ENCODE results near the gene SAA2.
"Not testable (repeated sequence)": the region's sequence is repeated elsewhere in the genome, so short reads cannot be mapped to it uniquely, and the experiment has no call there.

SAA2 gene

DNA sequence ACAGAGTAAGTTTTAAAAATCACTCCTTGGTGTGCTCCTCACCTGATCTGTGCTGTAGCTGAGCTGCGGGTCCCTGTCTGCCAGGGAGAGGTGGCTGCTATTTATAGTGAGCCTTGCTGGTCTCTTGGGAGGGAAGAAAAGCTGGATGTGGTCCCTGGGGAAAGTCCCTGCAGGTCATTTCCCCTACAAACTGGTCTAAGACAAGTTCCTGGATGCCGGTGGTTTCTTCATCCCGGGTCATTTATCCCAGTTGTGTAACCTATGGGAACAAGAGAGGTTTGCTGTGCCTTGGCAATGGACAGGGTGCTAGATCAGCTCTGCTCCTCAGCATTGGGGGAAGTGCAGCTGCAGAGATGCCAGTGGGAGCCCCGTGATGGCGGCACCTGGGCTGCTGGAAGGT lies at the start of gene SAA2:
Gene SAA2, minus strand, starts transcription at position 108 of the 400 bp plus-strand sequence. CDS start 657 bp downstream, outside the sequence.
- no peak for DNase-seq

DNA sequence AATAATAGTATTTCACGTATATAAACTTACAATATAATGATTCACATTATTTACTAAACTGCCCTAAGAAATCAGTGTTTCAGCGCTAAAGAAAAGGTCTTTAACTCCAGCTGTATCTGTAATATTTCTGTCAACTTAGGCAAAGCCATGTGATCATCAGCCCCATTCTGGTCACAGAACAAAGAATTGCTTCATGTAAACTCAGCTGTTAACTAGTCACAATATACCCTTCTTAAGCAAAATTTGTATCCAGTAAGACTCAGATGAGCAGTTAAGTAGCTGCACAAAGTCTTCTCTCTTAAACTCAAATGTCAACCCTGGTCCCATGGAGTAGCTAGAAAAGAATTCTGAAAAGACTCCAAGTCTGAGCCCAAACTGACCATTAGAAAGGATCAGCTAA lies 46.8 kb upstream of the SAA2 start:
- DNase-seq, result no peak

DNA sequence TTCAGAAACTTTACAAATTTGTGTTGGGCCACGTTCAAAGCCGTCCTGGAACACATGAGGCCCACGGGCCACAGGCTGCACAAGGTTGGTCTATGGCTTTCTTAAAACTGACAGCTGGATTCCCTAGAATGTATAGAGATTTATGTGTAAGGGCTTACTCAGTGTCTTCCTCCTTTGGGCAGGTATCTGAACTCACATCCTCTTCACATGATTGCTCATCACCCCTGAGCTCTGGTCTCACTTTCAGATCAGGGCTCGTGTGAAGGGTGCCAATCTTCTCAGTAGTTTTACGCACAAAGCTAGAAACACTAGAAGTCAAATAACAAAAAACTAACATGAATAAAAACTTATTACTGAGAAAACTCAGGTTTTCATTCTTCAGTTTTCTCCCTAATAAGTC lies 46.4 kb upstream of the SAA2 start:
- DNase-seq, result no peak

DNA sequence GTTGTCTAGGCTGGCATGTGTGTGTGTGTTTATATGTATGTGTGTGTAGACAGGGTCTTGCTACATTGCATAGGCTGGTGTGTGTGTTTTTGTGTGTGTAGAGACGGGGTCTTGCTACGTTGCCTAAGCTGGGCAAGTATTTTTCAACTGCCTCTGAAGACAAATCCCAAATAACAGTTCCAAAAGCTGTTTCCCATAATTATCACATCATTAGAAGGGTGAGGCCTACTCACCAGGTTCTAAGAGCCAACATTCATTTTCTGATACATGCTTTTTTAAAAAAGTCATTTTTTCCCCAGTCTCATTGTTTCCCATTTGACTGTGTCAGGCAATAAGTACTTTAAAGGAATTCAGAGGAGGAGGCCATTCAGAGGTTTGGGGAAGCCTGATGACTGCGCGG lies 40.4 kb upstream of the SAA2 start:
- no peak for DNase-seq

DNA sequence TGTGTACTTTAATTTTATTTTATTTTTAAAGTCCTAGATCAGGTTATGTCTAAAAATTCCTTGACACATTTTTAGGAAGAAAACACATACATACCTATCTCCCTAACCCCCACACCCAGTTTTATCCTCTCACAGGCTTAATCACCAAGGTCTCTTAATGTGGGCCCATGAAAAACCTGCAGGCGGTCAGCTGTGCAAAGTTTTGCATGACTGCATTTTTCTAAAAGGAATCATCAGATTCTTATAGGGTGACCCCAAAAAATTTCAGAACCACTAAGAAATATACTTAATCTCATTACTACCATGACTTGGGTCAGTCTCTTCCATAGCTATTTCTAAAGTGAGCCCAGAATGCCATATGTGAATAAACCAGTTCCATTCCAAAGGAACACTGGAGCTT lies 37.4 kb upstream of the SAA2 start:
- DNase-seq, result no peak

DNA sequence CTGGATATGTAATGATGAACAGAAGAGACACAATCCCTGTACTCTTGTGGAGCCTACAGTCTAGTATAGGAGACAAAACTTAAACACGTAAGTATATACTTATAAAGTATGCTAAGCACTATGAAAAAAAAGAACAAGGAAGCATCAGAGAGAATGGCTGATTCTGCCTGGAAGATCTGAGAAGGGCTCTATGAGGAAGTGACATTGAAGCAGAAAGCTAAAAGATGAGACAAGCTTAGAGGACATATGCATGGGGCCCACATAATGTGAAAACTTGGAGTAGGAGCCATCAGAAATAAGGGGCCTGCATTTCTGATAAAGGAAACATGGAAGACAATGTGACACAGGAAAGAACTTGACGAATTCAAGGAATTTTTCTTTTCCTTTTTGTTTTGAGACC lies 34.2 kb upstream of the SAA2 start:
- no peak for DNase-seq

DNA sequence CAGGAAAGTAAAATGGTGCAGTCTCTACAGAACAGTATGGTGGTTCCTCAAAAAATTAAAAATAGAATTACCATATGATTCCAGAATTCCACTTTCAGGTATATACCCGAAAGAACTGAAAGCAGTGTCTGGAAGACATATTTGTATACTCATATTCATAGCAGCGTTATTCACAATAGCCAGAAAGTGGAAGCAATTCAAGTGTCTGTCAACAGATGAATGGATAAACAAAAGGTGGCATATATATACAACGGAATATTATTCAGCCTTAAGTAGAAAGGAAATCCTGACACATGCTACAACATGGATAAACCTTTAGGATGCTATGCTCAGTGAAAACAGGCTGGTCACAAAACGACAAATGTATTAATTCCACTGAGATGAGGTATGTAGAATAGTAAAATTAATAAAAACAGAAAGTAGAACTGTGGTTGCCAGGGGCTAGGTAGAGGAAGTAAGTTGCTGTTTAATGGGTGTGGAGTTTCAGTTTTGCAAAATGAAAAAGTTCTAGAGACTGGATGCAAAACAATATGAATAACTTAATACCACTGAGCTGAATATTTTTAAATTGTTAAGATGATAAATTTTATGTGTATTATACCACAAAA lies 32.1 kb upstream of the SAA2 start:
- DNase-seq, result peak; percentile 14

DNA sequence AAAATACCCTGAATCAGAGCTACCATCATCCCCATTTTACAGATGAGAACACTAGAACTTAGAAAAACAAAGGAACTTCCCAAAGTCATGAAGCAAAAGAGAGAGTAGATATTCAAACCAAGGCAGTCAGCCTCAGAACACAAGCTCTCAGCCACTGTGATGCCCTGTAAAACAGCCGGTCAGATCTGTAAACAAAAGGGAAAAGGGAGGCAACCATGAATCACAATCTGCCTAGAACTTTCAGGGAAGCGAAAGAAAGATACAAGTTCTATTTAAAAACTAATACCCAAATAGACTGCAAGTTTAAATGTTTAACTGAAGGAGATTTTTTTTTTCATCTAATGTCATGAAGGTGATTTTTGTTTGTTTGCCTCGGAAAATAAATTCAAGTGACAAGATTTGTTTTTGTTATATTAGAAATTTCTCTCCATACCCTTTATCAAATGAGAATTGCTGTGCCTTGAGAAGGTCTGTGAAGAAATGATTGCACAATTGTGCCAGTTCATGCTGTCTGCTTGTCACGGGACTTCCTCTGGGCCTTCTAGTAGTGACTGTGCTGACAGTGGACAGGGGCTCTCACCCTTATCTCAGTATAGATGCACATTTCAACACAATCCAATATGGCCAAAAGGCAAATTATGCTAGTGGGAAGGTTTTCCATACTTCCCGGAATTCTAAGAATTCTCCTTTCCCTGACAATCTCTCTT lies 29.2 kb upstream of the SAA2 start:
- no peak for DNase-seq

DNA sequence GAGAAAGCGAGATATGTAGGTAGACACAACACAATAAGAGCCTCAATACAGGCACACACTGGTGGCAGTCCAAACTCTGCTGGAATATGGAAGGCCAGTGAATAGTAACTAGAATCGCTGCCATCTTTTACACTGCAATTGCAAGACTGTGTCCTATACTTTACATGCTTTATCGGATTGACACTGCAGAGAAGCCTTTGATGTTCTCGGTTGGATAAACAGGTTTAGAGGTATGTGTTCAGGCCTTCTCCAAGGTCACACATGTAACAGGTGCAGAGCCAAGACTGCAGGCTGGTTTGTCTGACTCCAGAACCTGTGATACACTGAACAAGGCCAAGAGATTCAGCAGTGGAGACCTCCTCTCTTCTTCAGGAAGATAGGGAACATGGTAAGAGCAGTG lies 22.7 kb upstream of the SAA2 start:
- no peak for DNase-seq

DNA sequence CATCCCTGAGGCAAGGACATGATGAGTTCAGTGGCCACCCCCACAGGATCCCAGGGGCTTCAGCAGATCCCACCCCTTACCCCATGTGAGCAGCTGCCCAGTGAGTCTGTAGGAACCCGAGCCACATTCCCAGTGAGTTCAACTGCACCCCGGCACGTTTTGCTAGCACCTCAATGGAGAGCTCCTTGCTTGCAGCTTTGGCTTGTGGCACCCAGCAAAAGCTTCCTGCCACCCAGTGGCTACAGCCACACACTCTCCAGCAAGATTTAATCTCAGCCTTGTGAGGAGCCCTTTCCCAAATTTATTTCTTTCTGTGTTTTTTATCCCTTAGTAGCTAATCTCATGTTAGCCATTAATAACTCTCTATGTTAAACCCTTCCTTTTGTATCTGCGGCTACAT lies 21.6 kb upstream of the SAA2 start:
- DNase-seq, result no peak

DNA sequence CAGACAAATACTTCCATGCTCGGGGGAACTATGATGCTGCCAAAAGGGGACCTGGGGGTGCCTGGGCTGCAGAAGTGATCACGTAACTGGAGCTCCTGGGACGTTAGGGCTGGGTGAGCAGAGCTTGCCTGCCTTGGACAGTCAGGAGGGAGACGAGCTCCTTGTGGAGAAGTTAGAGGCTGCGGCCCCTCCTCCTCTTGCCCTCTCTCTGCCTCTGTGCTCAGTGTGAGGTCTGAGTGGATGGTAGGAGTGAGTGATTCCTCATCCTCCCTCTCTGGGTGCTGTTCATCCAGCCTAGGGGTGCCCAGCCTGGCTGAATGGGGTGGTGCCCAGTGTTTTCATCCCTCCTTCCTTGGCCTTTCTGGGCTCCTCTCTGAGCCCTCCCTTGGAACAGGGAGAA lies 20.8 kb upstream of the SAA2 start:
- not testable (repeated sequence) for DNase-seq

DNA sequence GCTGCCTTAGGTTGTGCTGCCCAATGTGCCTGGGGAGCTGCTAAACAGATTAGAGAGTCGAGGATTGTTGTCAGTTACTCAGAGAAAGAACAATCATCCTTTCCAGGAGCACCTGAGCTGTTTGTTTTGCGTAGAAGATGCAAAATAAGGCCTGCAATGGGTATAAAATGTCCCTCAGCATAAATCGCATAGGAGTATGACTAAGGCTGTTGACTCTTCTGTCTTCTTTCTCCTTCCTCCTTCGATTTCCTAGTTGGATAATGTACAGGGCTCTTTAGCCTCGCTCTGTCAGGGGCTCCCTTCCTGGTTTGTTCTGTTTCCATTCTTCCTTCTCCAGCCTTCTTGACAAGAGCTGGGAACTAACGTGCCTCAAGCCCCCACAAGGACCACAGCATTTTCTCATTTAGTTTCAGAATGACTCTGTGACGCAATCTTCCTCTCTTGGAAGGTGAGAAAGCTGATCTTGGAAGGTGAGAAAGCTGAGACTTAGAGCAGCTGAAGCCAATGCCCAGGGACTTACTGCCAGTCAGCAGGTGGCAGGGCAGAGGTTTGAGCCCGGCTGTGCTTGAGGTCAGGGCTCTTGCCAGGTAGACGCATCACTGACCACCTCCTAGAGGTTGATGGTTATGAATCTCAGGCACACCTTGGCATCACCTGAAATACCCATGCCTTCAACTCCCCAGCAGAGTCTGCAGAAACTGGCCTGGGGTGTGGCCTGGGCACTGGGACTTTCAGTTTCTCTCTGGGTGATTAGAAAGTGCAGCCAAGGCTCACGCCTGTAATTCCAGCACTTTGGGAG lies 19.1 kb upstream of the SAA2 start:
- peak; percentile 11 for DNase-seq

DNA sequence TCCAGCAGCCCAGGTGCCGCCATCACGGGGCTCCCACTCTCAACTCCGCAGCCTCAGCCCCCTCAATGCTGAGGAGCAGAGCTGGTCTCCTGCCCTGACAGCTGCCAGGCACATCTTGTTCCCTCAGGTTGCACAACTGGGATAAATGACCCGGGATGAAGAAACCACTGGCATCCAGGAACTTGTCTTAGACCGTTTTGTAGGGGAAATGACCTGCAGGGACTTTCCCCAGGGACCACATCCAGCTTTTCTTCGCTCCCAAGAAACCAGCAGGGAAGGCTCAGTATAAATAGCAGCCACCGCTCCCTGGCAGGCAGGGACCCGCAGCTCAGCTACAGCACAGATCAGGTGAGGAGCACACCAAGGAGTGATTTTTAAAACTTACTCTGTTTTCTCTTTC lies 17.5 kb upstream of the SAA2 start, which contains the start of gene SAA1:
Gene SAA1, plus strand, starts transcription at position 316 of the 400 bp plus-strand sequence. CDS start 624 bp downstream, outside the sequence.
- no peak for DNase-seq

DNA sequence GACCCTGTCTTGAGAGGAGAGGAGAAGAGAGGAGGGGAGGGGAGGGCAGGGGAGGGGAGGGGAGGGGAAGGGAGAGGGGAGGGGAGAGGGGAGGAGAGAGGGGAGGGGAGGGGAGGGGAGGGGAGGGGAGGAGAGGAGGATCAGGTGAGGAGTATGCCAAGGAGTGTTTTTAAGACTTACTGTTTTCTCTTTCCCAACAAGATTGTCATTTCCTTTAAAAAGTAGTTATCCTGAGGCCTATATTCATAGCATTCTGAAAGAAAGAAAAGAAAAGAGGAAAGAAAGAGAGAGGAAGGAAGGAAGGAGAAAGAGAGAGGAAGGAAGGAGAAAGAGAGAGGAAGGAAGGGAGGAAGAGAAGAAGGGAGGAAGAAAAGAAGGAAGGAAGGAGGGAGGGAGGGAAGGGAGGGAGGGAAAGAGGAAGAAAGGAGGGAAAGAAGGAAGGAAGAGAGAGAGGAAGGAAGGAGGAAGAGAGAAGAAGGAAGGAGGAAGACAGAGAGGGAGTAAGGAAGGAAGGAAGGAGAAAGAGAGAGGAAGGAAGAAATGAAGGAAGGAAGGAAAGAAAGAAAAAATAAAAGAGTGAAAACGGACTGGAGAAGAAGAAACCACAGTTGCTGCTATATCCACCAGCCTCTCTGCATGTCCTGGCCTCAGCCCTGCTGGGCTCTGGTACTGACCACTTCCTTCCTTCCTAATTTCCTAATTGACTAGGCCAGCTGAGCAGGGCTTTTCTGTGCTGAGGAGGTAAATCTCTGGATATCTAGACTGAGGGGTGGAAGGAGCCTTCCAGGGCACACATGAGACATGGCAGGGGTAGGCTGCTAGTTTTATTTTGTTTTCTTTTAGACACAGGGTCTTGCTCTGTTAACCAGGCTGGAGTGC lies 16.4 kb upstream of the SAA2 start:
- no peak for DNase-seq

DNA sequence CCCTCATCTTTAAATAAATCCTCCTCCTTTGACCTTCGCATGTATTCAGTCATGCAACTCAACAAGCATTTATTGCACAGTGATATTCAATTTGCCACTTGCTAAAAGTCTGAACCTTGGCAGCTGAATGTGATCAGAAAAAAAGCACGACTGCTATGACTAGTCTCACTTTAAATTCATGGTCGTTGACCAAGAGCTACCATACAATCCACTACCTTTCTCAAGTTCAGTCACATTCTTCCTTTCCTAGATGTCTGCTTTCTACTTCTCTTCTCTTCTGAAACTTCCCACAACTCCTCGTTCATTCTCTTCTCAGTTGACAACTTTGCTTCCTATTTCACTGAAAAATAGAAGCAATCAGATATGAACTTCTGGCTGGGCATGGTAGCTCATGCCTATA lies 15.6 kb upstream of the SAA2 start:
- no peak for DNase-seq

DNA sequence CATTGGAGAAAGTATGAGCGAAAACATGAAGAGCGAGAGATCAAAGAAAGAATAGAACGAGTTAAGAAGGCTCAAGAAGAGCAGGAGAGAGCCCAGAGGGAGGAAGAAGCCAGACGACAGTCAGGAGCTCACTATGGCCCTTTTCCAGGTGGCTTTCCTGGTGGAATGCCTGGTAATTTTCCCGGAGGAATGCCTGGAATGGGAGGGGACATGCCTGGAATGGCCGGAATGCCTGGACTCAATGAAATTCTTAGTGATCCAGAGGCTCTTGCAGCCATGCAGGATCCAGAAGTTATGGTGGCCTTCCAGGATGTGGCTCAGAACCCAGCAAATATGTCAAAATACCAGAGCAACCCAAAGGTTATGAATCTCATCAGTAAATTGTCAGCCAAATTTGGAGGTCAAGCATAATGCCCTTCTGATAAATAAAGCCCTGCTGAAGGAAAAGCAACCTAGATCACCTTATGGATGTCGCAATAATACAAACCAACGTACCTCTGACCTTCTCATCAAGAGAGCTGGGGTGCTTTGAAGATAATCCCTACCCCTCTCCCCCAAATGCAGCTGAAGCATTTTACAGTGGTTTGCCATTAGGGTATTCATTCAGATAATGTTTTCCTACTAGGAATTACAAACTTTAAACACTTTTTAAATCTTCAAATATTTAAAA lies 14.3 kb upstream of the SAA2 start:
- DNase-seq, result not testable (repeated sequence)

DNA sequence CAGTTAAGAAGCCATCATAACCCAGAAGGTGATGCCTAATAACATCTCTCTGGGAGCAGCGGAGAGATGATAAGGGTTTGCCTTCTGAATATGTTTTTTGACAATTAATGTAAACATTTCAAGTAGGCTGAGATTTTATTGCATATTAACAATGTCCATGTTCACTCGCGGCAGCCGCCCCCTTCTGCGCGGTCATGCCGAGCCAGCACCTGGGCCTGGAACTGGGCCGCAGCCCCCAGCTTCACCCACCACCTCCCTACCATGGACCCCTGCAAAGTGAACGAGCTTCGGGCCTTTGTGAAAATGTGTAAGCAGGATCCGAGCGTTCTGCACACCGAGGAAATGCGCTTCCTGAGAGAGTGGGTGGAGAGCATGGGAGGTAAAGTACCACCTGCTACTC lies 13.3 kb upstream of the SAA2 start:
- DNase-seq, result no peak

DNA sequence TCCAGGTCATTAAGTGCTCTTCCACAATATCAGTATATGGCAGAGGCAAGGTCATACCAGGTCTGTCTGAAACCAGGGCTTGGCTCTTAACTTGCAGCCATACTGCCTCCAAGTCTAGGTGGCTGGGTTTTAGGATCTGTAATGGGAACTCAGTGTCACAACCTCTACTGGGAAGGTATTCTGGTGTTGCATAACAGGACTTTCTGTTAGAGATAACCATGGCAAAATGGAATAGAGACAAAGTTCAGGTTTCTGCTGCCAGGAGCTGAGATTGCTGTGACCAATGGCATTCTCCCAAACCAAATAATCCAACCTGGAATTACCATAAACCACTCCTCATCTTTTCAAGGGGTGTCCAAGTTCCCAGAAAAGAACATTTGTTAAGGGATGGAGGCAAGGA lies 10.8 kb upstream of the SAA2 start:
- DNase-seq, result no peak

DNA sequence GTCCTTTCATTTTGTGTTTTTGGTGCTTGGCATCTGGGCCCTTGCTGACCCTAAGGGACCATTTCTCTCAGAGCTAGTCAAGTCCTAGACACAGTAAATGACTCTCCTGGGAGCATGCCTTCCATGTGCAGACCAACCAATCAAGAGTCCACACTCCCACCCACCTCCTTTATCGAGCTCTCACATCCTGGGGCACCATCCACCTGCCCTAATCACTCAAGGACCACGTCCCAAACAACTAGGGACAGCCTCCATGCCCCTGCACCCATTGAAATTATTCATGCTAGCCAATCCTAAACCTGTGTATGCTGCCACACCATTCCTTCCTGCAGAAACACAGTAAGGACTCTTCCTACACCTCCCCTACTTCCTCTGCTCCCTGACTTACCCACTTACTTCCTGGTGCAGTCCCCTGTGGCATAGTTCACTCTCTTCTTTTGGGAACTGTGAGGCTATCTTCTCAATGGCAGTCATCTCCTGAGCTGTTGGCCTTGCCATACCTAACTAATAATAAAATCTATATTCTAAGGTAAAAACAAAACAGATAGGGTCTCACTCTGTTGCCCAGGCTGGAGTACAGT lies 6.4 kb upstream of the SAA2 start:
- DNase-seq, result no peak

DNA sequence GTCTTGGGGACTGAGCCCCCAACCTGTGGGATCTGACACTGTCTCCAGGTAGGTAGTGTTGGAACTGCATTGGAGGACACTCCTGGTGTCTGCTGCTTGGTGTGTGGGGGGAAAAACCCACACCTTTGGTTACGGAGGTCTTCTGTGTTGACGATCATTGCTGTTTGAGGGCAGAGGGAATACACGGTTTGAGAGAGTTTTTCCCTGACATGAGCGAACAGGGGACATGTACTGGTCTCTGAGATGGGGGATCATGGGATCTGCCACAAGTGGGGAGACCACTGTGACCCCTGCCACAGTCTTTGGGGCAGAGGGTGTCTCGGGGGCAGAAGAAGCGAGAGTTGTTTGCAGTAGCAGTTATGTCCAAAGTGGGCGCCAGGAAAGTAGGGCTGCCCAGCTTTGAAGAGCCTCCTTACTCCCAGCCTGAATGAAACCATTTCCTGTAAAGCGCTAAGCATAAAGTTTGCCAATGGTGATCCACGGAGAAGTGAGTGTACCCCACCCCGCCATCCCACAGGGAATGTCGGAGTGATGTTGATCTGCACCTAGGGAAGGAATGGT lies 5.4 kb upstream of the SAA2 start:
- no peak for DNase-seq

DNA sequence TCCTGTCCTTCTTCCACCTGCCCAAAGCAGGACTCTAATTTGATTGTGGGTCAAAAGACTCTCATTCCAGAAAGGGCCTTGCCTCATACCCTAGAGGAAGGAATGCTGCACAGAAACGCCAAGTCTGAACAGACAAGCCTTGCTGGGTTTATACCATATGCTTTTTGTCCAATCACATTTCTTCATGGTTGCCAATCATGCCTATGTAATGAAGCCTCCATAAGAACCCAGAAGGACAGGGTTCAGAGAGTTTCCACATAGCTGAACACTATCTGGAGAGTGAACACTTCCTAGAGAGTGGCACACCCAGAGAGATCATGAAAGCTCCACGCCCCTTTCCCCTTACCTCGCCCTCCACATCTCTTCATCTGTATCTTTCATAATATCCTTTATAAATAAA lies 4.8 kb upstream of the SAA2 start:
- DNase-seq, result no peak

DNA sequence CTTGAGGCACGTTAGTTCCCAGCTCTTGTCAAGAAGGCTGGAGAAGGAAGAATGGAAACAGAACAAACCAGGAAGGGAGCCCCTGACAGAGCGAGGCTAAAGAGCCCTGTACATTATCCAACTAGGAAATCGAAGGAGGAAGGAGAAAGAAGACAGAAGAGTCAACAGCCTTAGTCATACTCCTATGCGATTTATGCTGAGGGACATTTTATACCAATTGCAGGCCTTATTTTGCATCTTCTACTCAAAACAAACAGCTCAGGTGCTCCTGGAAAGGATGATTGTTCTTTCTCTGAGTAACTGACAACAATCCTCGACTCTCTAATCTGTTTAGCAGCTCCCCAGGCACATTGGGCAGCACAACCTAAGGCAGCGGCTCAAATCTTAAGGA lies 1.3 kb downstream of the SAA2 start:
- not testable (repeated sequence) for DNase-seq
